ENCODE data around the gene MS4A3. TPM values are rescaled to one million over a fixed set of nuclear protein-coding genes. Genes with fewer than 3 reads are reported as not detected.
"Not testable (repeated sequence)": the region's sequence is repeated elsewhere in the genome, so short reads cannot be mapped to it uniquely, and the experiment has no call there.

Gene MS4A3
- total RNA-seq, 6 experiments from 2014 or later = 0.48 to 1.2 (median 0.80) TPM; not detected in 3

DNA sequence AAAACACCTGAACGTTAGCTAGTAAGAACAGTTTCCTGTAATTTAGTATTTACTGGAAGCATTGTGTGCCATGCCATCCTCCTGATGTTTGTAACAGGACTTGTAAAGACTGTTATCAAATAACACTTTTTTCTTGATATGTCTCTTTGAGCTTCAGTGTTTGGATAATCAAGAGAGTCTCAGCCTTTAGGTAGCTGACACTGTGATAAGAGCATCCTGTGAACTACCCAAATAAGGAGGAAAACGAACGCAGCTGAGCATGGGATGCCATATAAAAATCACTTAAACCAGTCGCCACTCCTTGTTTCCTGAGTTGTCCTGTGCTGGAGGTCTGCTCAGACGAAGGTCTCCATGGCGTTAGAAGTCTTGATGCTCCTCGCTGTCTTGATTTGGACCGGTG lies 16.4 kb upstream of the MS4A3 start, which contains the start of gene OOSP2:
TSS of gene OOSP2 (plus strand) at position 301 of the 400 bp plus-strand sequence. CDS start at position 352, 51 bp downstream.
- H3K36me3 ChIP-seq = no peaks in the 10 kb centered on the region
- no peak for TF ChIP-seq POLR2A (IDR thresholded peaks at IDR 0.05)
- TF ChIP-seq, protein P1, sequence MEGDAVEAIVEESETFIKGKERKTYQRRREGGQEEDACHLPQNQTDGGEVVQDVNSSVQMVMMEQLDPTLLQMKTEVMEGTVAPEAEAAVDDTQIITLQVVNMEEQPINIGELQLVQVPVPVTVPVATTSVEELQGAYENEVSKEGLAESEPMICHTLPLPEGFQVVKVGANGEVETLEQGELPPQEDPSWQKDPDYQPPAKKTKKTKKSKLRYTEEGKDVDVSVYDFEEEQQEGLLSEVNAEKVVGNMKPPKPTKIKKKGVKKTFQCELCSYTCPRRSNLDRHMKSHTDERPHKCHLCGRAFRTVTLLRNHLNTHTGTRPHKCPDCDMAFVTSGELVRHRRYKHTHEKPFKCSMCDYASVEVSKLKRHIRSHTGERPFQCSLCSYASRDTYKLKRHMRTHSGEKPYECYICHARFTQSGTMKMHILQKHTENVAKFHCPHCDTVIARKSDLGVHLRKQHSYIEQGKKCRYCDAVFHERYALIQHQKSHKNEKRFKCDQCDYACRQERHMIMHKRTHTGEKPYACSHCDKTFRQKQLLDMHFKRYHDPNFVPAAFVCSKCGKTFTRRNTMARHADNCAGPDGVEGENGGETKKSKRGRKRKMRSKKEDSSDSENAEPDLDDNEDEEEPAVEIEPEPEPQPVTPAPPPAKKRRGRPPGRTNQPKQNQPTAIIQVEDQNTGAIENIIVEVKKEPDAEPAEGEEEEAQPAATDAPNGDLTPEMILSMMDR (IDR thresholded peaks at IDR 0.05) = no peak
- no peaks in the 10 kb centered on the region for H3K9me3 ChIP-seq
- no peak within 1 kb of the TSS for H3K4me3 ChIP-seq
- no peaks in the 10 kb centered on the region for H3K27me3 ChIP-seq
- ATAC-seq (no peak), DNase-seq (no peak)
- 55% methylated on average over 6 of the region's 8 CpGs for WGBS (ENCODE audit: insufficient coverage, low coverage, low lambda C conversion rate, missing lambda C conversion rate)
- H3K4me1 ChIP-seq = no peaks in the 10 kb centered on the region
- intact Hi-C loops (cut with DNase I) = no loop called here
- no peak within 1 kb of the TSS for H3K27ac ChIP-seq

DNA sequence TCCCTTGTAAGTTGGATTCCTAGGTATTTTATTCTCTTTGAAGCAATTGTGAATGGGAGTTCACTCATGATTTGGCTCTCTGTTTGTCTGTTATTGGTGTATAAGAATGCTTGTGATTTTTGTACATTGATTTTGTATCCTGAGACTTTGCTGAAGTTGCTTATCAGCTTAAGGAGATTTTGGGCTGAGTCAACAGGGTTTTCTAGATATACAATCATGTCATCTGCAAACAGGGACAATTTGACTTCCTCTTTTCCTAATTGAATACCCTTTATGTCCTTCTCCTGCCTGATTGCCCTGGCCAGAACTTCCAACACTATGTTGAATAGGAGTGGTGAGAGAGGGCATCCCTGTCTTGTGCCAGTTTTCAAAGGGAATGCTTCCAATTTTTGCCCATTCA lies 6.0 kb upstream of the MS4A3 start:
- H3K27me3 ChIP-seq; H3K27ac ChIP-seq; intact Hi-C loops (cut with DNase I); H3K9me3 ChIP-seq; H3K36me3 ChIP-seq; H3K4me1 ChIP-seq; ATAC-seq; H3K4me3 ChIP-seq; DNase-seq: not testable (repeated sequence)

DNA sequence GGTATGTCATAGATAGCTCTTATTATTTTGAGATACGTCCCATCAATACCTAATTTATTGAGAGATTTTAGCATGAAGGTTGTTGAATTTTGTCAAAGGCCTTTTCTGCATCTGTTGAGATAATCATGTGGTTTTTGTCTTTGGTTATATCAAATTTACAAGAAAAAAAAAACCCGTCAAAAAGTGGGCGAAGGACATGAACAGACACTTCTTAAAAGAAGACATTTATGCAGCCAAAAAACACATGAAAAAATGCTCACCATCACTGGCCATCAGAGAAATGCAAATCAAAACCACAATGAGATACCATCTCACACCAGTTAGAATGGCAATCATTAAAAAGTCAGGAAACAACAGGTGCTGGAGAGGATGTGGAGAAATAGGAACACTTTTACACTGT lies 5.6 kb upstream of the MS4A3 start:
- H3K27ac ChIP-seq; H3K36me3 ChIP-seq; intact Hi-C loops (cut with DNase I); H3K9me3 ChIP-seq; ATAC-seq; H3K4me3 ChIP-seq; H3K4me1 ChIP-seq; DNase-seq; H3K27me3 ChIP-seq: not testable (repeated sequence)
- WGBS (ENCODE audit: insufficient coverage, low coverage, low lambda C conversion rate, missing lambda C conversion rate) = 42% methylated on average over 3 of the region's 3 CpGs

DNA sequence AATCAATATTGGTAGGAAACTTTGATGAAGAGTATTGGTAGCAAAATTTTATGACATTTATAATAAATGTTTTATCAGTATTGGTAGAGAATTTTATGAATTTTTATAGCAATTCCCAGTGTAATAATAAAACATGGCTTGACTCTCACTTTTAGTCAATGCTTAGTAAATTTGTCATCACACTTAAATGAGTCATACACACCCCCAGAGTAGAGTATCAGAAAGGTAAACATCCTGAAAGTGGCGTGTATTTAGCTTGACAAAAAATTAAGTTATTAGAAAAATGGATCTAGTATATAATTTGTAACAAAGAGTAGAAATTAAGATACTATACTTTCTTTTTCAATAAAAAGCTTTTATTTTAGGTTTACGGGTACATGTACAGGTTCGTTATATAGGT lies 2.6 kb downstream of the MS4A3 start:
- no peaks in the 10 kb centered on the region for H3K36me3 ChIP-seq
- no peak for ATAC-seq
- no peak for DNase-seq
- 52% methylated on average over 3 of the region's 3 CpGs for WGBS (ENCODE audit: insufficient coverage, low coverage, low lambda C conversion rate, missing lambda C conversion rate)
- intact Hi-C loops (cut with DNase I) = no loop called here
- H3K27me3 ChIP-seq = no peaks in the 10 kb centered on the region
- no peak overlapping the region for H3K4me3 ChIP-seq
- no peak overlapping the region for H3K27ac ChIP-seq
- no peaks in the 10 kb centered on the region for H3K4me1 ChIP-seq
- TF ChIP-seq POLR2A (IDR thresholded peaks at IDR 0.05) = no peak
- TF ChIP-seq, protein P1 (IDR thresholded peaks at IDR 0.05) = no peak
- no peaks in the 10 kb centered on the region for H3K9me3 ChIP-seq

DNA sequence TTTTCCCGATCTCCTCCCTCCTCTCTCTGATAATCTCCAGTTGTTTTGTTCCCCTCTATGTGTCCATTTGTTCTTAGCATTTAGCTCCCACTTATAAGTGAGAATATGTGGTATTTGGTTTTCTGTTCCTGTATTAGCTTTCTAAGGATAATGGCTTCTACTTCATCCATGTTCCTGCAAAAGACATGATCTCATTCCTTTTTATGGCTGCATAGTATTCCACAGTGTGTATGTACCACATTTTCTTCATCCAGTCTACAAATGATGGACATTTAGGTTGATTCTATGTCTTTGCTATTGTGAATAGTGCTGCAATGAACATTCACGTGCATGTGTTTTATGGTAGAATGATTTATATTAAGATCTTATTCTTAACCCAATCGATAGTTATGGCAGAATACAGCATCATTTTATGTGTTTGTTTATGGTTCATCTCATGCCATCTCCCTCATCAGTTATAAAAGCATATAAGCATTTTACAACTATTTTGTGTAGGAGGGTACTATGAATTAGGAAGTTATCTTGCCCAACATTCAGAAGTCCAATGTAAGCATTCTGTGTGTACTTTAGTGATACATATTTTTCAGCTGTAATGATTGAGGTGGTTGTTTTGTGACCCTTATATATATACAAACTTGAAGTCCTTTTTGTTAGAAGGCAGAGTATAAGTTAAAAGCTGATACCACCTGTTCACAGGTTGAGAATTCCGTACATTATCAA lies 3.2 kb downstream of the MS4A3 start:
- no peak for ATAC-seq
- TF ChIP-seq POLR2A (IDR thresholded peaks at IDR 0.05) = no peak
- TF ChIP-seq, protein P1 (IDR thresholded peaks at IDR 0.05) = no peak
- no peak overlapping the region for H3K27ac ChIP-seq
- H3K4me1 ChIP-seq = no peaks in the 10 kb centered on the region
- intact Hi-C loops (cut with DNase I) = no loop called here
- no peak overlapping the region for H3K4me3 ChIP-seq
- no peaks in the 10 kb centered on the region for H3K27me3 ChIP-seq
- H3K36me3 ChIP-seq = no peaks in the 10 kb centered on the region
- H3K9me3 ChIP-seq = no peaks in the 10 kb centered on the region
- WGBS (ENCODE audit: insufficient coverage, low coverage, low lambda C conversion rate, missing lambda C conversion rate) = 66% methylated on average over 4 of the region's 4 CpGs
- DNase-seq = no peak
